GM19351 (cell line): ENCODE measurements around the gene DHRS4.

Experiments used
- ATAC-seq: cut with Tn5 transposase; IDR thresholded peaks from one replicate; pipeline ENCODE4 v1.9.1; 2021; ENCODE audit warnings: mild to moderate bottlenecking, moderate library complexity; ENCODE audit not compliant: unreplicated experiment

The DHRS4 gene

GRCh38 chr14:23953464-23954278 is at the start of gene DHRS4:
DHRS4 (plus strand) TSS chr14:23953770; CDS start chr14:23953789, 19 bp downstream.
- ATAC-seq: peak; percentile 85

GRCh38 chr14:23910101-23910875 is 43.3 kb upstream of the DHRS4 start:
- no peak for ATAC-seq

- no peak for ATAC-seq
Measured at GRCh38 chr14:23910876-23911210, 42.7 kb upstream of the DHRS4 start.

GRCh38 chr14:23915559-23915958 is 38.0 kb upstream of the DHRS4 start:
- no peak for ATAC-seq

- ATAC-seq: no peak
Measured at GRCh38 chr14:23916004-23916403, 37.6 kb upstream of the DHRS4 start.

- no peak for ATAC-seq
Measured at GRCh38 chr14:23916446-23916845, 37.1 kb upstream of the DHRS4 start.

GRCh38 chr14:23922545-23922944 is 31.0 kb upstream of the DHRS4 start:
- no peak for ATAC-seq

- no peak for ATAC-seq
Measured at GRCh38 chr14:23925523-23926075, 28.0 kb upstream of the DHRS4 start.

GRCh38 chr14:23926543-23926942 is 27.0 kb upstream of the DHRS4 start:
- no peak for ATAC-seq

- ATAC-seq: no peak
Measured at GRCh38 chr14:23929136-23929535, 24.4 kb upstream of the DHRS4 start.

GRCh38 chr14:23929822-23930294 is 23.7 kb upstream of the DHRS4 start:
- no peak for ATAC-seq

GRCh38 chr14:23930742-23931141 is 22.8 kb upstream of the DHRS4 start:
- no peak for ATAC-seq

- no peak for ATAC-seq
Measured at GRCh38 chr14:23931721-23932289, 21.8 kb upstream of the DHRS4 start.

GRCh38 chr14:23932639-23933038 is 20.9 kb upstream of the DHRS4 start:
- no peak for ATAC-seq

GRCh38 chr14:23933108-23933741 is 20.3 kb upstream of the DHRS4 start:
- ATAC-seq: no peak

- ATAC-seq: no peak
Measured at GRCh38 chr14:23933742-23934128, 19.8 kb upstream of the DHRS4 start.

- ATAC-seq: no peak
Measured at GRCh38 chr14:23935158-23935557, 18.4 kb upstream of the DHRS4 start.

GRCh38 chr14:23936084-23936829 is 17.3 kb upstream of the DHRS4 start:
- ATAC-seq: no peak

- ATAC-seq: no peak
Measured at GRCh38 chr14:23937203-23937602, 16.4 kb upstream of the DHRS4 start.

- ATAC-seq: no peak
Measured at GRCh38 chr14:23938823-23939222, 14.7 kb upstream of the DHRS4 start.
